K562 (cell line): ENCODE data around the gene MRPL32. TPM values are rescaled to one million over a fixed set of nuclear protein-coding genes. Genes with fewer than 3 reads are reported as not detected.

Source experiments
- HMGXB4 ChIP-seq: sonication (generic); formaldehyde crosslinking; IDR thresholded peaks from 2 replicates; pipeline ENCODE4 v1.8.1; 2023; ENCODE audit warnings: mild to moderate bottlenecking, missing genetic modification reagents
- HOMEZ ChIP-seq: fragments of 250-450 bp; sonication (Bioruptor Pico); IDR thresholded peaks from 2 replicates; pipeline ENCODE4 v1.4.0; 2020; ENCODE audit warnings: mild to moderate bottlenecking, moderate library complexity
- MAFG ChIP-seq: fragments of 450-650 bp; conservative IDR thresholded peaks from 2 replicates; pipeline ENCODE4 v1.6.1; 2016; ENCODE audit warnings: missing genetic modification characterization, missing compliant biosample characterization
- MBD1 ChIP-seq: fragments of 250-450 bp; sonication (Bioruptor Pico); IDR thresholded peaks from 2 replicates; pipeline ENCODE4 v1.8.0; 2022; ENCODE audit warnings: inconsistent platforms
- PRDM10 ChIP-seq: fragments of 450-650 bp; IDR thresholded peaks from 2 replicates; pipeline ENCODE4 v1.6.1; 2018; ENCODE audit not compliant: partially characterized antibody
- THAP12 ChIP-seq: fragments of 250-450 bp; sonication (Bioruptor Pico); IDR thresholded peaks from 2 replicates; pipeline ENCODE4 v1.9.0; 2021; ENCODE audit warnings: mild to moderate bottlenecking, inconsistent platforms
- ZC3H11A ChIP-seq: IDR thresholded peaks from 2 replicates; pipeline ENCODE4 v1.6.1; 2012; ENCODE audit warnings: low read depth, low read length, improper control_type of control experiment
- ZNF3 ChIP-seq: fragments of 250-450 bp; sonication (Bioruptor Pico); IDR thresholded peaks from 2 replicates; pipeline ENCODE4 v1.5.0; 2021; ENCODE audit warnings: mild to moderate bottlenecking, moderate library complexity
- polyA plus RNA-seq, 8 experiments: library from polyadenylated mRNA; depleted of rRNA in 4 of 8; stranded (reverse) in 5 of 8; unstranded in 3 of 8; fragments of >200 nt; fragmentation: Nextera tagmentation in 2 of 8; fragmentation: Illumina TruSeq in 1 of 8; extraction: Ambion mirVana in 2 of 8; extraction: Trizol in 1 of 8; gene quantifications; 2 replicates each; pipeline versions ENCODE4 v1.2.1 to v1.2.3, GENCODE V29; 2011 to 2014; ENCODE audit warnings: inconsistent platforms in 1 of 8, missing spikeins in 1 of 8
- total RNA-seq, 7 experiments: library from RNA; depleted of rRNA in 6 of 7; stranded (reverse); fragments of >200 nt in 6 of 7; fragmentation: Illumina TruSeq in 2 of 7; extraction: Trizol in 2 of 7; gene quantifications; 2 replicates each; pipeline versions ENCODE4 v1.2.1 to v1.2.3, GENCODE V29; 2011 to 2021; ENCODE audit warnings: low replicate concordance in 1 of 7
- TF ChIP-seq, protein P1 (sequence below): fragments of 250-450 bp; sonication (Bioruptor Pico); IDR thresholded peaks from 2 replicates; pipeline ENCODE4 v1.4.0; 2020

The MRPL32 gene
- total and polyA plus RNA-seq, 9 of the 15 experiments (the other 6 are each of a cell fraction or from before 2014, with no cell fraction given), result 75.5 to 351 (median 138) TPM

DNA sequence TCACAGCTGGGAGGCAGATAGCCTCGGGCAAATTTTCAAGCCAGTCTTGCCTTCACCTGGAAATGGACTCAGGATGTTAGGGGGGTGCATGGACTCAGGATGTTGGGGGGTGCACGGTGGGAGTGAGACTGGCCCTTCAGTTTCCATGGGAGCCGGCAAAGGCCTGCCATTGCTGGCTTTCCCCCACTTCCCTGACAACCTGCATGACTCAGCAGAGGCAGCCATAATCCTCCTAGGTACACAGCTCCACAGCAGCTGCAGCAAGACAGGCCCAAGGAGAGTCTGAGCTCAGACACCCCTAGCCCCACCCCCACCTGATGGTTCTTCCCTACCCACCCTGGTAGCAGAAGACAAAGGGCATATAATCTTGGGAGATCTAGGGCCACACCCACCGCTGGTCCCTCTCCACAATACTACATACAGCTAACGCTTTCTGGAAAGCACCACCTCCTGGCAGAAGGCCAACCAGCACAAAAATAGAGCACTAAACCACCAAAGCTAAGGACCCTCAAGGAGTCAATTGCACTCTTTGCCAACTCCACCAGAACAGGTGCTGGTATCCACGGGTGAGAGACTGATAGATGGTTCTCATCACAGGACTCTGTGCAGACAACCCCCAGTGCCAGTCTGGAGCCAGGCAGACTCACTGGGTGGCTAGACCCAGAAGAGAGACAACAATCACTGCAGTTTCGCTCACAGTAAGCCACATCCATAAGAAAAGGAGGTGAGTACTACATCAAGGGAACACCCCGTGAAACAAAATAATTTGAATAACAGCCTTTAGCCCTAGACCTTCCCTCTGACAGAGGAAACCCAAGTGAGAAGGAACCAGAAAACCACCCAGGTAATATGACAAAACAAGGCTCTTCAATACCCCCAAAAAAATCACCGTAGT is 38.6 kb upstream of the MRPL32 start (continued):
- TF ChIP-seq MBD1 (CRISPR knock-in tag) (no peak), ZC3H11A (no peak), THAP12 (no peak), PRDM10 (peak; percentile 34), ZNF3 (CRISPR knock-in tag) (no peak), HMGXB4 (CRISPR knock-in tag) (no peak), HOMEZ (CRISPR knock-in tag) (no peak), MAFG (tag) (peak; percentile 72)
- TF ChIP-seq, protein P1, sequence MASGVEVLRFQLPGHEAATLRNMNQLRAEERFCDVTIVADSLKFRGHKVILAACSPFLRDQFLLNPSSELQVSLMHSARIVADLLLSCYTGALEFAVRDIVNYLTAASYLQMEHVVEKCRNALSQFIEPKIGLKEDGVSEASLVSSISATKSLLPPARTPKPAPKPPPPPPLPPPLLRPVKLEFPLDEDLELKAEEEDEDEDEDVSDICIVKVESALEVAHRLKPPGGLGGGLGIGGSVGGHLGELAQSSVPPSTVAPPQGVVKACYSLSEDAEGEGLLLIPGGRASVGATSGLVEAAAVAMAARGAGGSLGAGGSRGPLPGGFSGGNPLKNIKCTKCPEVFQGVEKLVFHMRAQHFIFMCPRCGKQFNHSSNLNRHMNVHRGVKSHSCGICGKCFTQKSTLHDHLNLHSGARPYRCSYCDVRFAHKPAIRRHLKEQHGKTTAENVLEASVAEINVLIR, result no peak
- TF ChIP-seq, all 486 proteins: peak for 15
